Tibial nerve (tissue), 4 donors: ENCODE data around the gene FLT4. TPM values are rescaled to one million over a fixed set of nuclear protein-coding genes. Genes with fewer than 3 reads are reported as not detected.

Source experiments
- DNase-seq, 2 donors: peaks; one replicate each; pipeline ENCODE4 v3.0.0-alpha.2; 2019; ENCODE audit warnings: low spot score in 2 of 2
- H3K27ac ChIP-seq, 4 donors: fragments of 200-600 bp; sonication (generic) in 3 of 4; one replicate each; pipeline ENCODE4 v1.5.1; 2017 to 2019; ENCODE audit warnings: mild to moderate bottlenecking in 1 of 4
- H3K27me3 ChIP-seq, 2 donors: fragments of 200-600 bp; sonication (generic) in 1 of 2; one replicate each; pipeline versions ENCODE4 v1.5.1 to v1.6.0; 2017 to 2019
- H3K36me3 ChIP-seq, 3 donors: fragments of 200-600 bp; sonication (generic); one replicate each; pipeline ENCODE4 v1.5.1; 2018 to 2019
- H3K4me1 ChIP-seq, 4 donors: fragments of 200-600 bp; sonication (generic) in 3 of 4; one replicate each; pipeline ENCODE4 v1.5.1; 2017 to 2019
- H3K4me3 ChIP-seq, 4 donors: fragments of 200-600 bp; sonication (generic) in 3 of 4; one replicate each; pipeline ENCODE4 v1.5.1; 2017 to 2019; ENCODE audit warnings: mild to moderate bottlenecking in 1 of 4, moderate library complexity in 1 of 4
- H3K9me3 ChIP-seq, 4 donors: fragments of 200-600 bp; sonication (generic) in 3 of 4; one replicate each; pipeline ENCODE4 v1.5.1; 2017 to 2019
- EP300 ChIP-seq, 2 donors: sonication (generic); formaldehyde crosslinking; IDR thresholded peaks; one replicate each; pipeline ENCODE4 v1.6.1; 2017; ENCODE audit warnings: antibody characterized with exemption in 2 of 2, mild to moderate bottlenecking in 1 of 2
- POLR2A ChIP-seq, 2 donors: fragments of 450-650 bp; IDR thresholded peaks; one replicate each; pipeline ENCODE4 v1.6.1; 2017; ENCODE audit warnings: antibody characterized with exemption in 2 of 2, mild to moderate bottlenecking in 2 of 2, moderate library complexity in 2 of 2
- WGBS, 2 donors: methylation state at CpG; one replicate each; pipeline ENCODE4 v1.1.5; 2018; 5-methylcytosine and 5-hydroxymethylcytosine counted together
- total RNA-seq, 4 donors: library from RNA; depleted of rRNA; stranded (reverse); fragments of >200 nt; gene quantifications; one replicate each; pipeline ENCODE4 v1.1.0, GENCODE V29; 2016
- TF ChIP-seq, protein P1 (sequence below), 5 experiments: fragments of 200-600 bp in 3 of 5; fragments of 450-650 bp in 2 of 5; sonication (generic) in 3 of 5; IDR thresholded peaks; one replicate each; pipeline ENCODE4 v1.5.1; 2016 to 2019; ENCODE audit warnings: antibody characterized with exemption in 5 of 5, mild to moderate bottlenecking in 3 of 5, moderate library complexity in 2 of 5

The FLT4 gene
- total RNA-seq, 4 donors from 2014 or later = 4.6 to 34.2 (median 14.9) TPM

DNA sequence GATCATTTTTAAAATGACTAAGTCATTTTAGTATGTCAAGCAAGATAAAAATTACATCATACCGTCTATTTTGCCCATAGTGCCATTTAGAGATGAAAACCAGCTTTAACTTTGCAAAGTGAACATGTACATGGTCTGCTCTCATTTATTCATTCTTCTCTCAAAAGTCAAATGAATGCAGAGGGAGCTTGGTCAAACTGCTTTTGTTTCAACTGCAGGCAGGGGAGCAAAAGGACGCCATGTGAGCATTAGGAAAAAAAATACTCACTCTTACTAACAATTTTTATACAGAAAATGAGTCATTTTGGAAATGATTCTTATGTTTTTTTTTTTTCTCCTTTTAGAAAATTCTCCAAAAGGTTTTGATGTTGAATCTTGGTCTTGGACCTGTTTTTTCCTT is 73.8 kb downstream of the FLT4 start:
- no peak overlapping the region for H3K27ac ChIP-seq
- no peak overlapping the region for H3K4me3 ChIP-seq
- no peaks in the 10 kb centered on the region for H3K27me3 ChIP-seq
- no peak for TF ChIP-seq EP300 (IDR thresholded peaks at IDR 0.05)
- TF ChIP-seq POLR2A (IDR thresholded peaks at IDR 0.05) = no peak
- TF ChIP-seq, protein P1, sequence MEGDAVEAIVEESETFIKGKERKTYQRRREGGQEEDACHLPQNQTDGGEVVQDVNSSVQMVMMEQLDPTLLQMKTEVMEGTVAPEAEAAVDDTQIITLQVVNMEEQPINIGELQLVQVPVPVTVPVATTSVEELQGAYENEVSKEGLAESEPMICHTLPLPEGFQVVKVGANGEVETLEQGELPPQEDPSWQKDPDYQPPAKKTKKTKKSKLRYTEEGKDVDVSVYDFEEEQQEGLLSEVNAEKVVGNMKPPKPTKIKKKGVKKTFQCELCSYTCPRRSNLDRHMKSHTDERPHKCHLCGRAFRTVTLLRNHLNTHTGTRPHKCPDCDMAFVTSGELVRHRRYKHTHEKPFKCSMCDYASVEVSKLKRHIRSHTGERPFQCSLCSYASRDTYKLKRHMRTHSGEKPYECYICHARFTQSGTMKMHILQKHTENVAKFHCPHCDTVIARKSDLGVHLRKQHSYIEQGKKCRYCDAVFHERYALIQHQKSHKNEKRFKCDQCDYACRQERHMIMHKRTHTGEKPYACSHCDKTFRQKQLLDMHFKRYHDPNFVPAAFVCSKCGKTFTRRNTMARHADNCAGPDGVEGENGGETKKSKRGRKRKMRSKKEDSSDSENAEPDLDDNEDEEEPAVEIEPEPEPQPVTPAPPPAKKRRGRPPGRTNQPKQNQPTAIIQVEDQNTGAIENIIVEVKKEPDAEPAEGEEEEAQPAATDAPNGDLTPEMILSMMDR (IDR thresholded peaks at IDR 0.05) = no peak
- no peak for DNase-seq
- 51 to 58% methylated on average over 2 of the region's 2 CpGs for WGBS, 2 donors
- no peaks in the 10 kb centered on the region for H3K4me1 ChIP-seq
- H3K9me3 ChIP-seq = no peaks in the 10 kb centered on the region
- H3K36me3 ChIP-seq = peaks cover 0 to 58% (median 0%) of the 10 kb centered on the region in 3 donors

DNA sequence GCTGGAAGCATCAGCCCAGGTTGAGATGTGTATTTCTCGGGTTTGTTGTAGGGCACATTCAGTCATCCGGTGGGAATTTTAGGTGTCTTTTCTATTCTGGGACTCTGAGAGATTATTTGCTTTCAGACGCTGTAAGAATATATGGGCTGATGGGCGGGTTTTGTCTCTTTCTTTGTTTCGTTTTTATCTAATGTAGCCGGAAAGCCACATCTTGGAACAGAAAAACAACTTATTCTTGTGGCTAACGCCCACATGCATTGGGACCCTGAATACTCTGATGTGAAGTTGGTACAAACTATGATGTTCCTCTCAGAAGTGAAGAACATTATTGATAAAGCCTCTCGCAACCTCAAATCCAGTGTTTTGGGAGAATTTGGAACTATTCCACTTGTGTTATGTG is 80.5 kb downstream of the FLT4 start:
- no peak overlapping the region for H3K4me3 ChIP-seq
- 74 to 77% methylated on average over 8 of the region's 8 CpGs for WGBS, 2 donors
- H3K36me3 ChIP-seq = peaks cover 0 to 92% (median 0%) of the 10 kb centered on the region in 3 donors
- no peak overlapping the region for H3K27ac ChIP-seq
- no peaks in the 10 kb centered on the region for H3K27me3 ChIP-seq
- peaks cover 0 to 1% (median 0%) of the 10 kb centered on the region in 4 donors for H3K4me1 ChIP-seq
- no peak for DNase-seq
- TF ChIP-seq, protein P1 (IDR thresholded peaks at IDR 0.05) = no peak
- TF ChIP-seq POLR2A (IDR thresholded peaks at IDR 0.05) = no peak
- TF ChIP-seq EP300 (IDR thresholded peaks at IDR 0.05) = no peak
- no peaks in the 10 kb centered on the region for H3K9me3 ChIP-seq

DNA sequence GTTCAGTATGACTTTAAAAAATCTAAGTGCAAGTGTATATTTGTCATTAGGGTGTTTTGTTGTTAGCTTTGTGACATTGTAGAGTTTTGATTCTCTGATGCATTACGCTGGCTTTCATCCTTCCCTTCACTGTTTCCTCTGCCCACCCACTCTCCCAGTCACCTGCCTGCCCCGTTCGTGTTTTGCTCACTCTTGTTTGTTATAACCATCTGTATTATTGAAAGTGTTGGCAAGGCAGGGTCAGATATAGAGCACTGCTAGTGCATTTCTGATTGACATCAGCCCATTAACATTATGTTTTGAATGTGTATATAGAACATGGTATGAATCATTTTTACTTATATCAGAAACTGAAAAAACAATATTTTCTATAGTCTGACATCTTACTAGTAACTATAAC is 85.4 kb downstream of the FLT4 start:
- H3K9me3 ChIP-seq = no peaks in the 10 kb centered on the region
- peaks cover 0 to 56% (median 0%) of the 10 kb centered on the region in 3 donors for H3K36me3 ChIP-seq
- no peak for TF ChIP-seq POLR2A (IDR thresholded peaks at IDR 0.05)
- TF ChIP-seq, protein P1 (IDR thresholded peaks at IDR 0.05) = no peak
- TF ChIP-seq EP300 (IDR thresholded peaks at IDR 0.05) = no peak
- H3K27me3 ChIP-seq = no peaks in the 10 kb centered on the region
- DNase-seq = no peak
- no peak overlapping the region for H3K27ac ChIP-seq
- WGBS, 2 donors = 61 to 72% methylated on average over 3 of the region's 3 CpGs
- no peak overlapping the region for H3K4me3 ChIP-seq
- peaks cover 0 to 6% (median 0%) of the 10 kb centered on the region in 4 donors for H3K4me1 ChIP-seq

DNA sequence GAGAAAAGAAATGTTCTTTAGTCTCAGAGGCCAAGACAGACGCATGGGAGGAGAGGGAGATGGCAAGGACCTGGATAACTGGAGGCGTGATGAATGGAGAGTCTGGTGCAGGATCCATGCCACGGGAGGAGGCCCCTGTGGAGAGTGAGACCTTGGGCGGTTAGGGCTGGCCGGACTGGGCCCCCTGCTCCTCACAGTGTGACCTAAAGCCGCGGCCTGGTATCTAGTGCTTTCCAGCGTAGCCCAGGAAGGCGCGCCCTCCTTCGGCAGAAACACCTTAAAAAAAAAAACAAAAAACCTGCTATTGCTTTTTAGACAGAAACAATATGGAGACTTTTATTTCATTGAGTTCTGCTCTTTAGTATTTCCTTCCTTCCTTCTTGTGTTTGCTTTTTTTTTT is 91.2 kb downstream of the FLT4 start:
- 93 to 96% methylated on average over 11 of the region's 11 CpGs for WGBS, 2 donors
- H3K4me3 ChIP-seq = no peak overlapping the region
- H3K36me3 ChIP-seq = peaks cover 0 to 25% (median 0%) of the 10 kb centered on the region in 3 donors
- TF ChIP-seq EP300 (IDR thresholded peaks at IDR 0.05) (no peak), POLR2A (IDR thresholded peaks at IDR 0.05) (no peak)
- TF ChIP-seq, protein P1 (IDR thresholded peaks at IDR 0.05) = no peak
- H3K27me3 ChIP-seq = no peaks in the 10 kb centered on the region
- no peak overlapping the region for H3K27ac ChIP-seq
- DNase-seq = no peak
- peaks cover 0 to 3% (median 0%) of the 10 kb centered on the region in 4 donors for H3K4me1 ChIP-seq
- no peaks in the 10 kb centered on the region for H3K9me3 ChIP-seq

DNA sequence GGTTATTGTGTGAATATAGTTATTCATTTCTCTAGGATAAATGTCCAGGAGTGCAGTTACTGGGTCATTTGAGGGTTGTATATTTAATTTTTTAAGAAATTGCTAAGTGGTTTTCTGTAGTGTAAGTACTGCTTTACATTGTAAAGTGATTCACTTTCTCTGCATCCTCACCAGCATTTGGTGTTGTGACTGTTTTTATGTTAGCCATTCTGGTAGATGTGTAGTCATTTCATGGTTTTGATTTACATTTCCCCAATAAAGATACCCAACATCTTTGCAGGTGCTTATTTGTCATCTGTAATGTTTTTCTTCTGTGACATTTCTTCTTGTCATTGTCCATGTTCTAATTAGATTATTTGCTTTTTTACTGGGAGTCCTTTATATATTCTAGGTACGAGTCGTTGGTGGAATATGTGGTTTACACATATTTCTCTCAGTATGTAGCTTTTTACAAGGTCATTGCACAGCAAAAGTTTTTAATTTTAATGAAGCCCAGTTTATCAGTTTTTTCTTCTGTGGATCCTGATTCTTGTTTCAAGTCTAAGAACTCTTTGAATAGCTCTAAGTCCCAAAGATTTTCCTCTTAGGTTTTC is 92.1 kb downstream of the FLT4 start:
- H3K36me3 ChIP-seq = peaks cover 0 to 30% (median 0%) of the 10 kb centered on the region in 3 donors
- H3K4me3 ChIP-seq = no peak overlapping the region
- TF ChIP-seq EP300 (IDR thresholded peaks at IDR 0.05) = no peak
- no peak for TF ChIP-seq POLR2A (IDR thresholded peaks at IDR 0.05)
- TF ChIP-seq, protein P1 (IDR thresholded peaks at IDR 0.05) = no peak
- WGBS, 2 donors = 92 to 96% methylated on average over 2 of the region's 2 CpGs
- H3K27ac ChIP-seq = no peak overlapping the region
- H3K4me1 ChIP-seq = peaks cover 0 to 3% (median 0%) of the 10 kb centered on the region in 4 donors
- no peaks in the 10 kb centered on the region for H3K27me3 ChIP-seq
- no peaks in the 10 kb centered on the region for H3K9me3 ChIP-seq
- no peak for DNase-seq
